ENCODE measurements around the gene PKNOX1. TPM values are rescaled to one million over a fixed set of nuclear protein-coding genes. Genes with fewer than 3 reads are reported as not detected.
A peak's percentile ranks its signal among the peaks of the same experiment; 100 is the strongest.

PKNOX1 gene
- polyA plus RNA-seq, 3 donors = 9.2 to 11.8 (median 9.9) TPM

- no peak overlapping the region for H3K4me3 Mint-ChIP-seq
- H2AFZ ChIP-seq (ENCODE audit: insufficient read depth, low read depth, low read length, poor library complexity, severe bottlenecking) = no peak overlapping the region
- H3K9ac ChIP-seq (ENCODE audit: insufficient read depth, low read length, poor library complexity, severe bottlenecking) = no peak overlapping the region
- H4K20me1 ChIP-seq (ENCODE audit: insufficient read depth, low read length) = no peaks in the 10 kb centered on the region
- H3K27me3 Mint-ChIP-seq (ENCODE audit: low read depth in 3 of 3) = peaks cover 0 to 4% (median 1%) of the 10 kb centered on the region in 3 donors
- peaks cover 6 to 9% of the 10 kb centered on the region in 2 donors for H3K4me1 ChIP-seq (ENCODE audit: control insufficient read depth in 1 of 2, insufficient read depth in 2 of 2, low read length in 2 of 2)
- 96% methylated on average over 4 of the region's 6 CpGs for WGBS (ENCODE audit: insufficient coverage)
- H3K27me3 ChIP-seq (ENCODE audit: control insufficient read depth in 2 of 2, insufficient read depth in 2 of 2, low read length in 2 of 2) = no peaks in the 10 kb centered on the region
- H3K79me2 ChIP-seq (ENCODE audit: insufficient read depth, low read length) = no peaks in the 10 kb centered on the region
- no peak overlapping the region for H3K27ac ChIP-seq (ENCODE audit: low read depth in 1 of 2, low read length in 2 of 2)
- no peaks in the 10 kb centered on the region for H3K36me3 Mint-ChIP-seq
- TF ChIP-seq CTCF (IDR thresholded peaks at IDR 0.05) = no peak
- no peak overlapping the region for H3K27ac Mint-ChIP-seq
- DNase-seq = no peak
- intact Hi-C loops (cut with micrococcal nuclease) = no loop called here
- H3K36me3 ChIP-seq (replicated peaks in 1 of 2; ENCODE audit: control insufficient read depth in 1 of 2, insufficient read depth in 2 of 2, low read length in 2 of 2) = no peaks in the 10 kb centered on the region
- H3K9me3 ChIP-seq (replicated peaks in 1 of 2; ENCODE audit: control insufficient read depth in 1 of 2, insufficient read depth in 1 of 2, low read length in 2 of 2) = no peaks in the 10 kb centered on the region
- peaks cover 4% of the 10 kb centered on the region for H3K4me1 Mint-ChIP-seq
- no peaks in the 10 kb centered on the region for H3K9me3 Mint-ChIP-seq
- no peak overlapping the region for H3K4me3 ChIP-seq (replicated peaks in 1 of 3; ENCODE audit: low read depth in 2 of 3, low read length in 3 of 3)
- no peak overlapping the region for H3K4me2 ChIP-seq (replicated peaks; ENCODE audit: extremely low read depth, low read length, poor library complexity, severe bottlenecking)
Observed at GRCh38 chr21:42969193-42969600, 5.2 kb upstream of the PKNOX1 start.

DNA sequence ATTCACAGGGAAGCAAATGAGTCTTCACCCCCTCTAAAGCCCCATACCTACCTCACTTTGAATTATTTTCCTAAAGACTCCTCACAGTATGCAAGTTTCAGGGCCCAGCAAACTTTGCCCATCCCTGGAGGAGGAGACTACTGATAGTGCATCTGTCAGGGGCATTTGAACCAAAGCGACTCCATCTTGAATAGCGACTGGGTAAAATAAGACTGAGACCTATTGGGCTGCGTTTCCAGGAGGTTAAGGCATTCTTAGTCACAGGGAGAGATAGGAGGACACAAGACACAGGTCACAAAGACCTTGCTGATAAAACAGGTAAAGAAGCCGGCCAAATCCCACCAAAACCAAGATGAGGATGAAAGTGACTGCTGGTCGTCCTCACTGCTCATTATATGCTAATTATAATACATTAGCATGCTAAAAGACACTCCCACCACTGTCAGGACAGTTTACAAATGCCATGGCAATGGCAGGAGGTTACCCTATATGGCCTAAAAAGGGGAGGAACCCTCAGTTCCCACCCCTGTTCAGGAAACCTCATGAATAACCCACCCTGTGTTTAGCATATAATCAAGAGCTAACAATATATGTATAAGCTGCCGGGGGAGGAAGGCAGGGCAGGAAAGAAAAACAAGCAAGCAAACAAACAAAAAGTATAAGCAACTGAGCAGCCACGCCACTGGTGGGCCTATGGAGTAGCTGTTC is 3.3 kb upstream of the PKNOX1 start:
- H3K4me3 Mint-ChIP-seq = peak overlapping the region in 1 of 2 donors; percentile 24

More for the DNA sequence above, 3.3 kb upstream of the PKNOX1 start:
- Mint-ChIP-seq H3K4me1 (peaks cover 8% of the 10 kb centered on the region), H3K9me3 (no peaks in the 10 kb centered on the region), H3K27ac (no peak overlapping the region), H3K27me3 (ENCODE audit: low read depth in 3 of 3) (peaks cover 0 to 4% (median 1%) of the 10 kb centered on the region in 3 donors), H3K36me3 (no peaks in the 10 kb centered on the region)
- Histone ChIP-seq H3K27ac (ENCODE audit: low read depth in 1 of 2, low read length in 2 of 2) (no peak overlapping the region), H3K4me1 (ENCODE audit: control insufficient read depth in 1 of 2, insufficient read depth in 2 of 2, low read length in 2 of 2) (peaks cover 13 to 18% of the 10 kb centered on the region in 2 donors), H4K20me1 (ENCODE audit: insufficient read depth, low read length) (no peaks in the 10 kb centered on the region), H3K27me3 (ENCODE audit: control insufficient read depth in 2 of 2, insufficient read depth in 2 of 2, low read length in 2 of 2) (no peaks in the 10 kb centered on the region), H3K36me3 (replicated peaks in 1 of 2; ENCODE audit: control insufficient read depth in 1 of 2, insufficient read depth in 2 of 2, low read length in 2 of 2) (no peaks in the 10 kb centered on the region), H3K9me3 (replicated peaks in 1 of 2; ENCODE audit: control insufficient read depth in 1 of 2, insufficient read depth in 1 of 2, low read length in 2 of 2) (no peaks in the 10 kb centered on the region), H3K79me2 (ENCODE audit: insufficient read depth, low read length) (peaks cover 9% of the 10 kb centered on the region), H2AFZ (ENCODE audit: insufficient read depth, low read depth, low read length, poor library complexity, severe bottlenecking) (no peak overlapping the region), H3K4me2 (replicated peaks; ENCODE audit: extremely low read depth, low read length, poor library complexity, severe bottlenecking) (no peak overlapping the region), H3K9ac (ENCODE audit: insufficient read depth, low read length, poor library complexity, severe bottlenecking) (no peak overlapping the region), H3K4me3 (replicated peaks in 1 of 3; ENCODE audit: low read depth in 2 of 3, low read length in 3 of 3) (no peak overlapping the region)
- TF ChIP-seq CTCF (IDR thresholded peaks at IDR 0.05) = no peak
- 100% methylated on average over 3 of the region's 7 CpGs for WGBS (ENCODE audit: insufficient coverage)
- DNase-seq = no peak
- intact Hi-C loops (cut with micrococcal nuclease) = loop anchor here (5.0 to 10.0 kb wide), 2 partner anchors 94 to 744 kb away; partner anchors contain the start of genes WDR4 (in 2 of the 2) and PDXK (in 1 of the 2)

Data from CD14-positive monocyte (primary cell).